HepG2 (cell line): ENCODE measurements around the gene ITSN2. TPM values are rescaled to one million over a fixed set of nuclear protein-coding genes. Genes with fewer than 3 reads are reported as not detected.

Experiments used
- CENPX ChIP-seq: sonication (generic); formaldehyde crosslinking; IDR thresholded peaks from 2 replicates; pipeline ENCODE4 v1.9.0; 2021; ENCODE audit warnings: mild to moderate bottlenecking, missing genetic modification reagents, moderate library complexity
- FOXA1 ChIP-seq, 2 experiments: fragments of 450-650 bp in 1 of 2; sonication (generic) in 1 of 2; formaldehyde crosslinking in 1 of 2; IDR thresholded peaks; 2 replicates each; pipeline versions ENCODE4 v1.4.0 to v1.6.1; 2016 to 2020; ENCODE audit warnings: missing genetic modification reagents in 1 of 2
- GFI1 ChIP-seq: sonication (generic); formaldehyde crosslinking; IDR thresholded peaks from 2 replicates; pipeline ENCODE4 v1.5.0; 2020; ENCODE audit warnings: missing genetic modification reagents, mild to moderate bottlenecking, borderline replicate concordance
- MBNL3 ChIP-seq: fragments of 250-450 bp; sonication (Bioruptor Pico); conservative IDR thresholded peaks from 2 replicates; pipeline ENCODE4 v1.8.0; 2022; ENCODE audit warnings: mild to moderate bottlenecking, inconsistent platforms
- RFX5 ChIP-seq: IDR thresholded peaks from 2 replicates; pipeline ENCODE4 v1.6.1; 2011; ENCODE audit warnings: low read depth, low read length, improper control_type of control experiment
- SIN3A ChIP-seq: IDR thresholded peaks from 2 replicates; pipeline ENCODE4 v1.6.1; 2011; ENCODE audit warnings: low read depth, mild to moderate bottlenecking, control low read depth, low read length, borderline replicate concordance
- SRSF9 ChIP-seq: fragments of 200-400 bp; formaldehyde crosslinking; IDR thresholded peaks from 2 replicates; pipeline ENCODE4 v1.6.1; 2018; ENCODE audit warnings: borderline replicate concordance, mild to moderate bottlenecking, low read depth, low read length; ENCODE audit not compliant: insufficient read depth, poor library complexity, severe bottlenecking
- ZBTB7B ChIP-seq: sonication (generic); formaldehyde crosslinking; IDR thresholded peaks from 2 replicates; pipeline ENCODE4 v1.4.0; 2020; ENCODE audit warnings: missing genetic modification reagents
- ZNF567 ChIP-seq: sonication (generic); formaldehyde crosslinking; IDR thresholded peaks from 2 replicates; pipeline ENCODE4 v1.8.1; 2023; ENCODE audit warnings: mild to moderate bottlenecking, missing genetic modification reagents, borderline replicate concordance
- ZNF703 ChIP-seq: sonication (generic); formaldehyde crosslinking; IDR thresholded peaks from 2 replicates; pipeline ENCODE4 v1.5.1; 2020; ENCODE audit warnings: missing genetic modification reagents, mild to moderate bottlenecking, moderate library complexity, borderline replicate concordance
- polyA plus RNA-seq, 8 experiments: library from polyadenylated mRNA; depleted of rRNA in 3 of 8; stranded (reverse) in 7 of 8; unstranded in 1 of 8; fragments of >200 nt; fragmentation: Illumina TruSeq in 4 of 8; extraction: Trizol in 4 of 8; gene quantifications; 2 replicates each; pipeline versions ENCODE4 v1.2.1 to v1.2.3, GENCODE V29; 2011 to 2016; ENCODE audit warnings: low read depth in 4 of 8, missing spikeins in 1 of 8, mixed read lengths in 1 of 8; ENCODE audit not compliant: insufficient read depth in 1 of 8
- total RNA-seq, 5 experiments: library from RNA; depleted of rRNA; stranded (reverse); fragments of >200 nt; fragmentation: Illumina TruSeq; extraction: Trizol; gene quantifications; 2 replicates each; pipeline ENCODE4 v1.2.3, GENCODE V29; 2016; ENCODE audit warnings: low read depth in 1 of 5
- TF ChIP-seq, protein P1 (sequence below): sonication (generic); formaldehyde crosslinking; IDR thresholded peaks from 2 replicates; pipeline ENCODE4 v1.8.0; 2022; ENCODE audit warnings: low read depth, missing genetic modification reagents
- TF ChIP-seq, protein P2 (sequence below): sonication (generic); formaldehyde crosslinking; IDR thresholded peaks from 2 replicates; pipeline ENCODE4 v1.5.1; 2020; ENCODE audit warnings: missing genetic modification reagents, mild to moderate bottlenecking, borderline replicate concordance
- TF ChIP-seq, protein P3 (sequence below): sonication (generic); formaldehyde crosslinking; IDR thresholded peaks from 2 replicates; pipeline ENCODE4 v1.5.0; 2020; ENCODE audit warnings: mild to moderate bottlenecking, missing genetic modification reagents
- TF ChIP-seq, protein P4 (sequence below): IDR thresholded peaks from 2 replicates; pipeline ENCODE4 v1.6.1; 2016; ENCODE audit warnings: missing genetic modification reagents, missing compliant biosample characterization
- TF ChIP-seq, protein P5 (sequence below): sonication (generic); formaldehyde crosslinking; conservative IDR thresholded peaks from 2 replicates; pipeline ENCODE4 v1.4.0; 2020; ENCODE audit warnings: missing genetic modification reagents
- TF ChIP-seq, protein P6 (sequence below): sonication (generic); formaldehyde crosslinking; IDR thresholded peaks from 2 replicates; pipeline ENCODE4 v1.9.0; 2022; ENCODE audit warnings: low read depth, missing genetic modification reagents

Gene ITSN2
- total and polyA plus RNA-seq, 2 of the 13 experiments (the other 11 are each of a cell fraction or from before 2014, with no cell fraction given): 26.0 to 26.6 TPM

DNA sequence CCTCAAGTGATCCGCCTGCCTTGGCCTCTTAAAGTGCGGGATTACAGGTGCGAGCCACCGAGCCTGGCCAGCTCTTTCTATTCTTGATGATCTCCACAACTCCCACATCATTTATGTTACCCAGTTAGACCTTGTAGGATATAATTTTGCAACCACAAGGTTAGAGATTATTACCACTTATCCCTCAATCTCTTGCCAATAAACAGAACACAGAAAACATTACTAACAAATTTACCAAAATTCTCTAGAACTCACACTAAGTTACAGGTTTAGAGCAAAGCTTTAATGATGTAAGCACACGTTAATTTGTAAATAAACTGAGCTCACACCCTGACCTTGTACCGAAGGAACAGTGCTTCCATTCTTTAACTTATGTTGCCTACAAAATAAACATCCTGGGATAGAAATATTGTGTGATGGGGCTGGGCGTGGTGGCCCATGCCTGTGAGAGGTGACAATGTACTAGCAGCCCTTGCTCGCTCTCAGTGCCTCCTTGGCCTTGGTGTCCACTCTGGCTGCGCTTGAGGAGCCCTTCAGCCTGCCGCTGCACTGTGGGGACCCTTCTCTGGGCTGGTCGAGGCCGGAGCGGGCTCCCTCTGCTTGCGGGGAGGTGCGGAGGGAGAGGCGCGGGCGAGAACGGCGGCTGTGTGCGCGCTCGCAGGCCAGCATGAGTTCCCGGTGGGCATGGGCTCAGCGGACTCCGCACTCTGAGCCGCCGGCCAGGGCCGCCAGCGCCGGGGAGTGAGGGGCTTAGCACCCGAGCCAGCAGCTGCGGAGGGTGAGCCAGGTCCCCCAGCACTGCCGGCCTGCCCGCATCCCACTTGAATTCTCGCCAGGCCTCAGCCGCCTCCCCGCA, 42.1 kb upstream of the ITSN2 start (continued):
- no peak for TF ChIP-seq FOXA1 (IDR thresholded peaks at IDR 0.05)
- TF ChIP-seq FOXA1 (CRISPR knock-in tag; IDR thresholded peaks at IDR 0.05): peak; percentile 7; the same call in 1 of the 2 replicates
- TF ChIP-seq ZNF703 (CRISPR knock-in tag): no peak
- no peak for TF ChIP-seq GFI1 (CRISPR knock-in tag)
- TF ChIP-seq SIN3A: no peak
- no peak for TF ChIP-seq SRSF9
- TF ChIP-seq, protein P1, sequence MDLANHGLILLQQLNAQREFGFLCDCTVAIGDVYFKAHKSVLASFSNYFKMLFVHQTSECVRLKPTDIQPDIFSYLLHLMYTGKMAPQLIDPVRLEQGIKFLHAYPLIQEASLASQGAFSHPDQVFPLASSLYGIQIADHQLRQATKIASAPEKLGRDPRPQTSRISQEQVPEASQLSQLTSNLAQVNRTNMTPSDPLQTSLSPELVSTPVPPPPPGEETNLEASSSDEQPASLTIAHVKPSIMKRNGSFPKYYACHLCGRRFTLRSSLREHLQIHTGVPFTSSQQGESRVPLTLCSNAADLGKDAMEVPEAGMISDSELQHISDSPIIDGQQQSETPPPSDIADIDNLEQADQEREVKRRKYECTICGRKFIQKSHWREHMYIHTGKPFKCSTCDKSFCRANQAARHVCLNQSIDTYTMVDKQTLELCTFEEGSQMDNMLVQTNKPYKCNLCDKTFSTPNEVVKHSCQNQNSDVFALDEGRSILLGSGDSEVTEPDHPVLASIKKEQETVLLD (CRISPR knock-in tag): no peak
- TF ChIP-seq, protein P2, sequence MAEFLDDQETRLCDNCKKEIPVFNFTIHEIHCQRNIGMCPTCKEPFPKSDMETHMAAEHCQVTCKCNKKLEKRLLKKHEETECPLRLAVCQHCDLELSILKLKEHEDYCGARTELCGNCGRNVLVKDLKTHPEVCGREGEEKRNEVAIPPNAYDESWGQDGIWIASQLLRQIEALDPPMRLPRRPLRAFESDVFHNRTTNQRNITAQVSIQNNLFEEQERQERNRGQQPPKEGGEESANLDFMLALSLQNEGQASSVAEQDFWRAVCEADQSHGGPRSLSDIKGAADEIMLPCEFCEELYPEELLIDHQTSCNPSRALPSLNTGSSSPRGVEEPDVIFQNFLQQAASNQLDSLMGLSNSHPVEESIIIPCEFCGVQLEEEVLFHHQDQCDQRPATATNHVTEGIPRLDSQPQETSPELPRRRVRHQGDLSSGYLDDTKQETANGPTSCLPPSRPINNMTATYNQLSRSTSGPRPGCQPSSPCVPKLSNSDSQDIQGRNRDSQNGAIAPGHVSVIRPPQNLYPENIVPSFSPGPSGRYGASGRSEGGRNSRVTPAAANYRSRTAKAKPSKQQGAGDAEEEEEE: no peak
- TF ChIP-seq ZBTB7B (CRISPR knock-in tag): no peak
- TF ChIP-seq MBNL3 (CRISPR knock-in tag): no peak
- TF ChIP-seq, protein P3, sequence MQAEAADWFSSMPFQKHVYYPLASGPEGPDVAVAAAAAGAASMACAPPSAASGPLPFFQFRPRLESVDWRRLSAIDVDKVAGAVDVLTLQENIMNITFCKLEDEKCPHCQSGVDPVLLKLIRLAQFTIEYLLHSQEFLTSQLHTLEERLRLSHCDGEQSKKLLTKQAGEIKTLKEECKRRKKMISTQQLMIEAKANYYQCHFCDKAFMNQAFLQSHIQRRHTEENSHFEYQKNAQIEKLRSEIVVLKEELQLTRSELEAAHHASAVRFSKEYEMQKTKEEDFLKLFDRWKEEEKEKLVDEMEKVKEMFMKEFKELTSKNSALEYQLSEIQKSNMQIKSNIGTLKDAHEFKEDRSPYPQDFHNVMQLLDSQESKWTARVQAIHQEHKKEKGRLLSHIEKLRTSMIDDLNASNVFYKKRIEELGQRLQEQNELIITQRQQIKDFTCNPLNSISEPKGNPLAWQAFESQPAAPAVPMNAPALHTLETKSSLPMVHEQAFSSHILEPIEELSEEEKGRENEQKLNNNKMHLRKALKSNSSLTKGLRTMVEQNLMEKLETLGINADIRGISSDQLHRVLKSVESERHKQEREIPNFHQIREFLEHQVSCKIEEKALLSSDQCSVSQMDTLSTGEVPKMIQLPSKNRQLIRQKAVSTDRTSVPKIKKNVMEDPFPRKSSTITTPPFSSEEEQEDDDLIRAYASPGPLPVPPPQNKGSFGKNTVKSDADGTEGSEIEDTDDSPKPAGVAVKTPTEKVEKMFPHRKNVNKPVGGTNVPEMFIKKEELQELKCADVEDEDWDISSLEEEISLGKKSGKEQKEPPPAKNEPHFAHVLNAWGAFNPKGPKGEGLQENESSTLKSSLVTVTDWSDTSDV (CRISPR knock-in tag): no peak
- TF ChIP-seq, protein P4, sequence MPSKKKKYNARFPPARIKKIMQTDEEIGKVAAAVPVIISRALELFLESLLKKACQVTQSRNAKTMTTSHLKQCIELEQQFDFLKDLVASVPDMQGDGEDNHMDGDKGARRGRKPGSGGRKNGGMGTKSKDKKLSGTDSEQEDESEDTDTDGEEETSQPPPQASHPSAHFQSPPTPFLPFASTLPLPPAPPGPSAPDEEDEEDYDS (CRISPR knock-in tag): no peak
- TF ChIP-seq, protein P5, sequence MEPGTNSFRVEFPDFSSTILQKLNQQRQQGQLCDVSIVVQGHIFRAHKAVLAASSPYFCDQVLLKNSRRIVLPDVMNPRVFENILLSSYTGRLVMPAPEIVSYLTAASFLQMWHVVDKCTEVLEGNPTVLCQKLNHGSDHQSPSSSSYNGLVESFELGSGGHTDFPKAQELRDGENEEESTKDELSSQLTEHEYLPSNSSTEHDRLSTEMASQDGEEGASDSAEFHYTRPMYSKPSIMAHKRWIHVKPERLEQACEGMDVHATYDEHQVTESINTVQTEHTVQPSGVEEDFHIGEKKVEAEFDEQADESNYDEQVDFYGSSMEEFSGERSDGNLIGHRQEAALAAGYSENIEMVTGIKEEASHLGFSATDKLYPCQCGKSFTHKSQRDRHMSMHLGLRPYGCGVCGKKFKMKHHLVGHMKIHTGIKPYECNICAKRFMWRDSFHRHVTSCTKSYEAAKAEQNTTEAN (CRISPR knock-in tag): no peak
- TF ChIP-seq, protein P6, sequence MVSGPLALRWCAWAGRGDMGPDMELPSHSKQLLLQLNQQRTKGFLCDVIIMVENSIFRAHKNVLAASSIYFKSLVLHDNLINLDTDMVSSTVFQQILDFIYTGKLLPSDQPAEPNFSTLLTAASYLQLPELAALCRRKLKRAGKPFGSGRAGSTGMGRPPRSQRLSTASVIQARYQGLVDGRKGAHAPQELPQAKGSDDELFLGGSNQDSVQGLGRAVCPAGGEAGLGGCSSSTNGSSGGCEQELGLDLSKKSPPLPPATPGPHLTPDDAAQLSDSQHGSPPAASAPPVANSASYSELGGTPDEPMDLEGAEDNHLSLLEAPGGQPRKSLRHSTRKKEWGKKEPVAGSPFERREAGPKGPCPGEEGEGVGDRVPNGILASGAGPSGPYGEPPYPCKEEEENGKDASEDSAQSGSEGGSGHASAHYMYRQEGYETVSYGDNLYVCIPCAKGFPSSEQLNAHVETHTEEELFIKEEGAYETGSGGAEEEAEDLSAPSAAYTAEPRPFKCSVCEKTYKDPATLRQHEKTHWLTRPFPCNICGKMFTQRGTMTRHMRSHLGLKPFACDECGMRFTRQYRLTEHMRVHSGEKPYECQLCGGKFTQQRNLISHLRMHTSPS: no peak
- no peak for TF ChIP-seq ZNF567
- TF ChIP-seq RFX5: no peak
- no peak for TF ChIP-seq CENPX (CRISPR knock-in tag)
